Endothelial cell of umbilical vein (primary cell): ENCODE data around the gene MGAT5B.

Experiments used
- CTCF ChIP-seq, 2 donors: IDR thresholded peaks; 1 replicate in 1 of 2; 2 replicates in 1 of 2; pipeline ENCODE4 v1.5.1; 2011; ENCODE audit warnings: low read length in 2 of 2, mild to moderate bottlenecking in 2 of 2, moderate library complexity in 2 of 2, control low read depth in 1 of 2, inconsistent platforms in 1 of 2, low read depth in 1 of 2; ENCODE audit not compliant: insufficient read depth in 1 of 2; ENCODE audit errors: extremely low read depth in 1 of 2
- FOS ChIP-seq: IDR thresholded peaks from 2 replicates; pipeline ENCODE4 v1.6.1; 2011; ENCODE audit warnings: mild to moderate bottlenecking, low read length, moderate library complexity, borderline replicate concordance; ENCODE audit not compliant: insufficient read depth
- JUN ChIP-seq: IDR thresholded peaks from 2 replicates; pipeline ENCODE4 v1.6.1; 2011; ENCODE audit warnings: borderline replicate concordance, low read depth; ENCODE audit not compliant: insufficient read length, insufficient read depth
- MAX ChIP-seq: IDR thresholded peaks from 2 replicates; pipeline ENCODE4 v1.6.1; 2011; ENCODE audit not compliant: insufficient read depth, insufficient read length
- POLR2A ChIP-seq: IDR thresholded peaks from 2 replicates; pipeline ENCODE4 v1.6.1; 2012; ENCODE audit warnings: low read depth, mild to moderate bottlenecking, control low read depth, low read length
- POLR2AphosphoS5 ChIP-seq: IDR thresholded peaks from 2 replicates; pipeline ENCODE4 v1.6.1; 2012; ENCODE audit warnings: low read depth, mild to moderate bottlenecking, control low read depth, low read length, moderate library complexity; ENCODE audit not compliant: insufficient read depth

GRCh38 chr17:76822184-76822778, 45.9 kb upstream of the MGAT5B start:
- TF ChIP-seq POLR2A (no peak), CTCF (IDR thresholded peaks at IDR 0.05; ENCODE audit: extremely low read depth in 1 of 2, insufficient read depth in 1 of 2, low read depth in 1 of 2, low read length in 2 of 2) (no peak), POLR2AphosphoS5 (no peak), MAX (no peak), JUN (no peak), FOS (no peak)
